Uterus (tissue), 4 donors: Measurements from ENCODE around the gene EPHX1. TPM values are rescaled to one million over a fixed set of nuclear protein-coding genes. Genes with fewer than 3 reads are reported as not detected.

Experiments used
- DNase-seq, 2 donors: peaks; one replicate each; pipeline ENCODE4 v3.0.0-alpha.2; 2019 to 2020
- H3K27ac ChIP-seq, 2 donors: fragments of 200-600 bp; sonication (generic); 1 replicate in 1 of 2; 2 replicates in 1 of 2; pipeline ENCODE4 v1.5.1; 2016 to 2018
- H3K27me3 ChIP-seq, 2 donors: fragments of 200-600 bp; sonication (generic); one replicate each; pipeline ENCODE4 v1.5.1; 2018 to 2019; ENCODE audit warnings: control low read depth in 1 of 2
- H3K36me3 ChIP-seq, 2 donors: fragments of 200-600 bp; sonication (generic); one replicate each; pipeline ENCODE4 v1.5.1; 2019; ENCODE audit warnings: control low read depth in 1 of 2
- H3K4me1 ChIP-seq, 2 donors: fragments of 200-600 bp; sonication (generic); one replicate each; pipeline ENCODE4 v1.5.1; 2018 to 2019; ENCODE audit warnings: control low read depth in 1 of 2
- H3K4me3 ChIP-seq, 2 donors: fragments of 200-600 bp; sonication (generic); 1 replicate in 1 of 2; 2 replicates in 1 of 2; pipeline ENCODE4 v1.5.1; 2018 to 2019; ENCODE audit warnings: mild to moderate bottlenecking in 1 of 2
- H3K9me3 ChIP-seq, 2 donors: fragments of 200-600 bp; sonication (generic); one replicate each; pipeline ENCODE4 v1.5.1; 2019; ENCODE audit warnings: control low read depth in 1 of 2
- CTCF ChIP-seq, 4 experiments: fragments of 200-600 bp in 2 of 4; fragments of 450-650 bp in 2 of 4; sonication (generic) in 2 of 4; IDR thresholded peaks; one replicate each; pipeline ENCODE4 v1.5.1; 2016 to 2019; ENCODE audit warnings: antibody characterized with exemption in 4 of 4, mild to moderate bottlenecking in 2 of 4, moderate library complexity in 1 of 4
- POLR2A ChIP-seq, 2 donors: fragments of 450-650 bp; IDR thresholded peaks; one replicate each; pipeline ENCODE4 v1.6.1; 2016; ENCODE audit warnings: antibody characterized with exemption in 2 of 2, mild to moderate bottlenecking in 1 of 2, moderate library complexity in 1 of 2
- intact Hi-C: fragments of 100-400 bp; cut with DNase I; formaldehyde crosslinking; loops from one replicate; pipeline ENCODE4 v1.15.1; 2023; ENCODE audit warnings: low total_unique reads
- total RNA-seq, 4 donors: library from RNA; depleted of rRNA in 3 of 4; stranded (reverse); fragments of >200 nt in 3 of 4; gene quantifications; one replicate each; pipeline versions ENCODE4 v1.1.0 to v1.2.4, GENCODE V29; 2014 to 2023
- donor health status: DM: yes; HTN: yes; CAD: no.

The EPHX1 gene
- total RNA-seq, 4 donors from 2014 or later = 51.2 to 156 (median 55.3) TPM

GRCh38 chr1:225843426-225843795 lies 33.5 kb downstream of the EPHX1 start:
- DNase-seq = no peak
- Histone ChIP-seq H3K36me3 (no peaks in the 10 kb centered on the region), H3K9me3 (no peaks in the 10 kb centered on the region), H3K27me3 (no peaks in the 10 kb centered on the region), H3K27ac (no peak overlapping the region), H3K4me1 (peaks cover 0 to 4% of the 10 kb centered on the region in 2 donors), H3K4me3 (no peak overlapping the region)
- intact Hi-C loops = no loop called here
- TF ChIP-seq POLR2A (IDR thresholded peaks at IDR 0.05) (no peak), CTCF (IDR thresholded peaks at IDR 0.05) (no peak)

GRCh38 chr1:225844236-225845061 lies 34.5 kb downstream of the EPHX1 start:
- TF ChIP-seq CTCF (IDR thresholded peaks at IDR 0.05) = no peak
- TF ChIP-seq POLR2A (IDR thresholded peaks at IDR 0.05) = no peak
- intact Hi-C loops = loop anchor here (5.0 kb wide), 1 partner anchor 37 kb away; no protein-coding TSS in a partner anchor
- no peaks in the 10 kb centered on the region for H3K36me3 ChIP-seq
- H3K27me3 ChIP-seq = no peaks in the 10 kb centered on the region
- H3K4me1 ChIP-seq = peaks cover 0 to 4% of the 10 kb centered on the region in 2 donors
- peak overlapping the region in 1 of 2 donors; percentile 72 for H3K27ac ChIP-seq
- no peaks in the 10 kb centered on the region for H3K9me3 ChIP-seq
- DNase-seq = no peak
- no peak overlapping the region for H3K4me3 ChIP-seq

GRCh38 chr1:225845097-225845496 lies 35.2 kb downstream of the EPHX1 start:
- intact Hi-C loops = loop anchor here (5.0 kb wide), 1 partner anchor 38 kb away; no protein-coding TSS in a partner anchor
- Histone ChIP-seq H3K27ac (peak overlapping the region; percentile 51 to 72), H3K4me3 (no peak overlapping the region), H3K4me1 (peaks cover 0 to 4% of the 10 kb centered on the region in 2 donors), H3K27me3 (no peaks in the 10 kb centered on the region), H3K36me3 (no peaks in the 10 kb centered on the region), H3K9me3 (no peaks in the 10 kb centered on the region)
- TF ChIP-seq POLR2A (IDR thresholded peaks at IDR 0.05) (no peak), CTCF (IDR thresholded peaks at IDR 0.05) (no peak)
- DNase-seq = no peak

GRCh38 chr1:225845571-225846259 lies 35.8 kb downstream of the EPHX1 start:
- no peaks in the 10 kb centered on the region for H3K36me3 ChIP-seq
- TF ChIP-seq POLR2A (IDR thresholded peaks at IDR 0.05) (no peak), CTCF (IDR thresholded peaks at IDR 0.05) (peak; percentile 77 to 85 (median 84))
- H3K27me3 ChIP-seq = no peaks in the 10 kb centered on the region
- H3K27ac ChIP-seq = peak overlapping the region; percentile 51 to 72
- peak; percentile 81 to 86 for DNase-seq
- H3K4me1 ChIP-seq = peaks cover 0 to 4% of the 10 kb centered on the region in 2 donors
- H3K9me3 ChIP-seq = no peaks in the 10 kb centered on the region
- intact Hi-C loops = loop anchor here (5.0 kb wide), 1 partner anchor 38 kb away; no protein-coding TSS in a partner anchor
- H3K4me3 ChIP-seq = no peak overlapping the region
